HG03139 (cell line): Measurements from ENCODE around the gene MAP6D1.
"Not testable (repeated sequence)": the region's sequence is repeated elsewhere in the genome, so short reads cannot be mapped to it uniquely, and the experiment has no call there.

Experiments used
- ATAC-seq: cut with Tn5 transposase; IDR thresholded peaks from one replicate; pipeline ENCODE4 v1.9.1; 2021; ENCODE audit not compliant: unreplicated experiment

The MAP6D1 gene

GRCh38 chr3:183801601-183802000, 23.8 kb downstream of the MAP6D1 start:
- ATAC-seq = no peak

GRCh38 chr3:183800243-183800863, 25.0 kb downstream of the MAP6D1 start:
- ATAC-seq = no peak

- ATAC-seq = no peak
Observed at GRCh38 chr3:183799461-183799860, 25.9 kb downstream of the MAP6D1 start.

GRCh38 chr3:183797996-183798395, 27.4 kb downstream of the MAP6D1 start:
- ATAC-seq = no peak

- ATAC-seq = no peak
Observed at GRCh38 chr3:183796372-183796771, 29.0 kb downstream of the MAP6D1 start.

GRCh38 chr3:183794452-183794851, 30.9 kb downstream of the MAP6D1 start:
- ATAC-seq = no peak

- no peak for ATAC-seq
Observed at GRCh38 chr3:183792976-183793375, 32.4 kb downstream of the MAP6D1 start.

GRCh38 chr3:183790700-183791099, 34.7 kb downstream of the MAP6D1 start:
- ATAC-seq = no peak

GRCh38 chr3:183789826-183790225, 35.6 kb downstream of the MAP6D1 start:
- no peak for ATAC-seq

GRCh38 chr3:183784503-183784902, 40.9 kb downstream of the MAP6D1 start:
- ATAC-seq = not testable (repeated sequence)

GRCh38 chr3:183782576-183783276, 42.7 kb downstream of the MAP6D1 start:
- ATAC-seq = no peak

- no peak for ATAC-seq
Observed at GRCh38 chr3:183781246-183781645, 44.1 kb downstream of the MAP6D1 start.

GRCh38 chr3:183779896-183780465, 45.4 kb downstream of the MAP6D1 start:
- ATAC-seq = no peak

- no peak for ATAC-seq
Observed at GRCh38 chr3:183777016-183777618, 48.3 kb downstream of the MAP6D1 start.

GRCh38 chr3:183776451-183776850, 48.9 kb downstream of the MAP6D1 start:
- ATAC-seq = not testable (repeated sequence)

- no peak for ATAC-seq
Observed at GRCh38 chr3:183775781-183776180, 49.6 kb downstream of the MAP6D1 start.

- ATAC-seq = no peak
Observed at GRCh38 chr3:183774631-183775030, 50.7 kb downstream of the MAP6D1 start.

GRCh38 chr3:183769453-183769852, 55.9 kb downstream of the MAP6D1 start:
- ATAC-seq = no peak

GRCh38 chr3:183768114-183768513, 57.3 kb downstream of the MAP6D1 start:
- no peak for ATAC-seq

- ATAC-seq = peak; percentile 76
Observed at GRCh38 chr3:183766745-183767606, 58.4 kb downstream of the MAP6D1 start.

GRCh38 chr3:183766107-183766506, 59.3 kb downstream of the MAP6D1 start:
- no peak for ATAC-seq
